Endothelial cell of umbilical vein (primary cell): ENCODE data around the gene ETV3L.

ENCODE experiments used
- CTCF ChIP-seq, 2 donors: IDR thresholded peaks; 1 replicate in 1 of 2; 2 replicates in 1 of 2; pipeline ENCODE4 v1.5.1; 2011; ENCODE audit warnings: low read length in 2 of 2, mild to moderate bottlenecking in 2 of 2, moderate library complexity in 2 of 2, control low read depth in 1 of 2, inconsistent platforms in 1 of 2, low read depth in 1 of 2; ENCODE audit not compliant: insufficient read depth in 1 of 2; ENCODE audit errors: extremely low read depth in 1 of 2
- EZH2 ChIP-seq: IDR thresholded peaks from 2 replicates; pipeline ENCODE4 v1.6.1; 2012; ENCODE audit warnings: borderline replicate concordance, low read depth, mild to moderate bottlenecking, moderate library complexity, low read length, inconsistent platforms; ENCODE audit not compliant: severe bottlenecking
- MAX ChIP-seq: IDR thresholded peaks from 2 replicates; pipeline ENCODE4 v1.6.1; 2011; ENCODE audit not compliant: insufficient read depth, insufficient read length
- POLR2A ChIP-seq: IDR thresholded peaks from 2 replicates; pipeline ENCODE4 v1.6.1; 2012; ENCODE audit warnings: low read depth, mild to moderate bottlenecking, control low read depth, low read length
- POLR2AphosphoS5 ChIP-seq: IDR thresholded peaks from 2 replicates; pipeline ENCODE4 v1.6.1; 2012; ENCODE audit warnings: low read depth, mild to moderate bottlenecking, control low read depth, low read length, moderate library complexity; ENCODE audit not compliant: insufficient read depth

DNA sequence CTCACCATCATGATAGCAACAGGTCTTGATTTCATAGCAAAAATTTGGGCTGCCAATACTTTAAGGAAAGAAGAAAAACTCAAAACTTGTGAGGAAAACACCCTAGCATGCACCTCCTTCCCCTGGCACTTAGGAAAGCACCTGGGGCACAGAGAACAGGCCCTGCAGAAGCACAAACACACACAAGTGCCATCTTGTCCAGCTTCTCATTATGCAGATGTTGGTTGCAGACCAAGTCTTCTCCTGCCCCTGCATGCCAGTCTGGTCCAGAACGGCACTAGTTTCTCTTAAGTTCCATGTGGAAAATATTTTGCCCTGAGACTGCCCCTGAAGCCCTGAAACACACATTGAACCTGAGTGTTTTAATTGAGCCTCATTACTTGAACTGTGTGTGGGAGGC, 44.9 kb upstream of the ETV3L start:
- TF ChIP-seq MAX (no peak), EZH2 (no peak), CTCF (IDR thresholded peaks at IDR 0.05; ENCODE audit: extremely low read depth in 1 of 2, insufficient read depth in 1 of 2, low read depth in 1 of 2, low read length in 2 of 2) (no peak), POLR2A (no peak), POLR2AphosphoS5 (no peak)
